Amygdala (tissue), 56 donors: ENCODE results near the gene IGFBP5.

Experiments
- DNase-seq, 56 donors: peaks; one replicate each; lab custom pipeline; 2025; lab: John Stamatoyannopoulos, UW

The IGFBP5 gene

GRCh38 chr2:216715402-216715974, 20.1 kb upstream of the IGFBP5 start:
- DNase-seq = no peak

- no peak for DNase-seq
These were observed 19.0 kb upstream of the IGFBP5 start for GRCh38 chr2:216714376-216714775.

- peak in 19 of 56 donors; percentile 6 to 86 (median 23) for DNase-seq
These were observed 18.5 kb upstream of the IGFBP5 start for GRCh38 chr2:216713691-216714336.

GRCh38 chr2:216711348-216711747, 16.0 kb upstream of the IGFBP5 start:
- no peak for DNase-seq

GRCh38 chr2:216710551-216711301, 15.4 kb upstream of the IGFBP5 start:
- no peak for DNase-seq

- DNase-seq = no peak
These were observed 7.4 kb upstream of the IGFBP5 start for GRCh38 chr2:216702756-216703155.

- no peak for DNase-seq
These were observed 6.2 kb upstream of the IGFBP5 start for GRCh38 chr2:216701544-216701943.

- DNase-seq = no peak
These were observed 5.4 kb upstream of the IGFBP5 start for GRCh38 chr2:216700781-216701180.

- no peak for DNase-seq
These were observed 4.8 kb upstream of the IGFBP5 start for GRCh38 chr2:216700088-216700567.

GRCh38 chr2:216698895-216699294, 3.5 kb upstream of the IGFBP5 start:
- DNase-seq = peak in 11 of 56 donors; percentile 6 to 48 (median 23)

GRCh38 chr2:216698293-216698692, 2.9 kb upstream of the IGFBP5 start:
- DNase-seq = no peak

GRCh38 chr2:216696751-216697560, 1.6 kb upstream of the IGFBP5 start:
- DNase-seq = peak in 3 of 56 donors; percentile 30 to 47 (median 38)

GRCh38 chr2:216696321-216696720, 972 bp upstream of the IGFBP5 start:
- DNase-seq = peak in 2 of 56 donors; percentile 15 to 49

- no peak for DNase-seq
These were observed 527 bp downstream of the IGFBP5 start for GRCh38 chr2:216694826-216695217.

GRCh38 chr2:216694082-216694825, 1.1 kb downstream of the IGFBP5 start:
- DNase-seq = peak in 38 of 56 donors; percentile 4 to 63 (median 32)

GRCh38 chr2:216693414-216694080, 1.8 kb downstream of the IGFBP5 start:
- DNase-seq = no peak

GRCh38 chr2:216692636-216693413, 2.5 kb downstream of the IGFBP5 start:
- peak in 43 of 56 donors; percentile 10 to 76 (median 41) for DNase-seq
